GM19324 (cell line): ENCODE measurements around the gene METTL22.

Experiments
- ATAC-seq: cut with Tn5 transposase; IDR thresholded peaks from one replicate; pipeline ENCODE4 v1.9.1; 2021; ENCODE audit warnings: mild to moderate bottlenecking, moderate library complexity; ENCODE audit not compliant: unreplicated experiment, low FRiP score

METTL22 gene

GRCh38 chr16:8590811-8591210 lies 30.7 kb upstream of the METTL22 start:
- no peak for ATAC-seq

GRCh38 chr16:8591451-8591850 lies 30.0 kb upstream of the METTL22 start:
- ATAC-seq = no peak

GRCh38 chr16:8594149-8594666 lies 27.3 kb upstream of the METTL22 start:
- no peak for ATAC-seq

- no peak for ATAC-seq
Observed at GRCh38 chr16:8595783-8596182, 25.7 kb upstream of the METTL22 start.

GRCh38 chr16:8596581-8596980 lies 24.9 kb upstream of the METTL22 start:
- ATAC-seq = no peak

- ATAC-seq = no peak
Observed at GRCh38 chr16:8600144-8600775, 21.2 kb upstream of the METTL22 start.

- ATAC-seq = no peak
Observed at GRCh38 chr16:8605554-8605953, 15.9 kb upstream of the METTL22 start.

GRCh38 chr16:8607214-8607613 lies 14.3 kb upstream of the METTL22 start:
- no peak for ATAC-seq

GRCh38 chr16:8611122-8611521 lies 10.4 kb upstream of the METTL22 start:
- ATAC-seq = no peak

- ATAC-seq = no peak
Observed at GRCh38 chr16:8611886-8612600, 9.5 kb upstream of the METTL22 start.

- no peak for ATAC-seq
Observed at GRCh38 chr16:8614435-8615029, 7.0 kb upstream of the METTL22 start.

GRCh38 chr16:8619671-8620370 lies 1.7 kb upstream of the METTL22 start:
- ATAC-seq = no peak

GRCh38 chr16:8620535-8620934 lies 963 bp upstream of the METTL22 start:
- ATAC-seq = no peak

GRCh38 chr16:8621222-8621571 lies 301 bp upstream of the METTL22 start:
- ATAC-seq = no peak

GRCh38 chr16:8622315-8622656 lies 788 bp downstream of the METTL22 start:
- no peak for ATAC-seq

GRCh38 chr16:8623634-8624033 lies 2.1 kb downstream of the METTL22 start:
- ATAC-seq = no peak

GRCh38 chr16:8625491-8626087 lies 4.1 kb downstream of the METTL22 start:
- no peak for ATAC-seq

GRCh38 chr16:8626946-8627345 lies 5.4 kb downstream of the METTL22 start:
- no peak for ATAC-seq

- ATAC-seq = no peak
Observed at GRCh38 chr16:8627456-8627855, 6.0 kb downstream of the METTL22 start.

GRCh38 chr16:8628981-8629725 lies 7.7 kb downstream of the METTL22 start:
- ATAC-seq = no peak
